ENCODE results near the gene ZNF576. TPM values are rescaled to one million over a fixed set of nuclear protein-coding genes. Genes with fewer than 3 reads are reported as not detected.
"Not testable (repeated sequence)": the region's sequence is repeated elsewhere in the genome, so short reads cannot be mapped to it uniquely, and the experiment has no call there.

The ZNF576 gene
- total and polyA plus RNA-seq, 2 of the 4 experiments (the other 2 are of a cell fraction), result 13.8 to 19.5 TPM

DNA sequence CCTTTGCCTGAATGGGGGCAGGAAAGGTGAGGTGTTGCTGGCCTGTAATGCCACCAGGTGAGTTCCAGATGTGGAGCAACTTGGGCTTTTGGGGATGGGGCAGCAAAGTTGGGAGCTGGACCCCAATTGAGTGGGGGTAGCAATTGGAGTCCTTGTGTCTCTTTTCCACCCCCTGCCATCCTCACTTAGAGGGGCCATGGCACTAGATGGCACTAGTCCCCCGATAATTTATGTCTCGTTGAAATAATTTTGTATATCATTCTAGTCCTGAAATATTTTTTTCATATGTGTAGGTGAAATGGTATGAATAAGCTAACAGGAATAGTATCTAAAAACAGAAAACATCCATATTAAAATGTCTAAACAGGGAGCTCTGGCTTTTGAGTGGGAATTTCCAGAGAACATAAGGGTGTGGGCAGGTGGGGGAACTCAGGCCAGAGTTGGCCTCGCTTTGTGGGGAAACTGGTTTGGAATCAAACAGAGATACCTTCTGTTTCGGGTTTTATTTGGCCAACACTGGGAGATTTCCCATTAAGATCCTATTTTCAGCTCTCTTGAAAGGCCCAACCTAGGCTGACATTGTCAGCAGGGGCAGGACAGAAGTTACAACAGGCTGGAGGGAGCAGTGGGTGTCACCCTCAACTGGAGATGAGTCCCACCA is 3.4 kb downstream of the ZNF576 start:
- TF ChIP-seq, protein P1, sequence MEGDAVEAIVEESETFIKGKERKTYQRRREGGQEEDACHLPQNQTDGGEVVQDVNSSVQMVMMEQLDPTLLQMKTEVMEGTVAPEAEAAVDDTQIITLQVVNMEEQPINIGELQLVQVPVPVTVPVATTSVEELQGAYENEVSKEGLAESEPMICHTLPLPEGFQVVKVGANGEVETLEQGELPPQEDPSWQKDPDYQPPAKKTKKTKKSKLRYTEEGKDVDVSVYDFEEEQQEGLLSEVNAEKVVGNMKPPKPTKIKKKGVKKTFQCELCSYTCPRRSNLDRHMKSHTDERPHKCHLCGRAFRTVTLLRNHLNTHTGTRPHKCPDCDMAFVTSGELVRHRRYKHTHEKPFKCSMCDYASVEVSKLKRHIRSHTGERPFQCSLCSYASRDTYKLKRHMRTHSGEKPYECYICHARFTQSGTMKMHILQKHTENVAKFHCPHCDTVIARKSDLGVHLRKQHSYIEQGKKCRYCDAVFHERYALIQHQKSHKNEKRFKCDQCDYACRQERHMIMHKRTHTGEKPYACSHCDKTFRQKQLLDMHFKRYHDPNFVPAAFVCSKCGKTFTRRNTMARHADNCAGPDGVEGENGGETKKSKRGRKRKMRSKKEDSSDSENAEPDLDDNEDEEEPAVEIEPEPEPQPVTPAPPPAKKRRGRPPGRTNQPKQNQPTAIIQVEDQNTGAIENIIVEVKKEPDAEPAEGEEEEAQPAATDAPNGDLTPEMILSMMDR (conservative IDR thresholded peaks at IDR 0.05; ENCODE audit: low read depth, low read length), result no peak
- TF ChIP-seq MAZ (IDR thresholded peaks at IDR 0.05; ENCODE audit: borderline replicate concordance, low read depth, low read length) (no peak), CHD1 (IDR thresholded peaks at IDR 0.05; ENCODE audit: low read depth, low read length) (no peak), MXI1 (IDR thresholded peaks at IDR 0.05; ENCODE audit: borderline replicate concordance, low read depth, low read length) (no peak), CEBPB (IDR thresholded peaks at IDR 0.05; ENCODE audit: low read depth, low read length) (no peak), RCOR1 (IDR thresholded peaks at IDR 0.05; ENCODE audit: insufficient replicate concordance, low read length) (no peak)
- in situ Hi-C loops (cut with MboI; ENCODE audit: low sequenced_read_pairs), result no loop called here
- no peak overlapping the region for H4K8ac ChIP-seq (ENCODE audit: low read depth in 2 of 2, low read length in 2 of 2)
- 100% methylated on average over 2 of the region's 4 CpGs; no CpG with 5 or more reads in 1 of the 2 experiments for WGBS, 2 experiments (ENCODE audit: extremely low coverage in 2 of 2, insufficient read length in 1 of 2)
- no peak overlapping the region for H3K14ac ChIP-seq (replicated peaks; ENCODE audit: low read depth, low read length)
- H4K5ac ChIP-seq (ENCODE audit: low read depth, low read length), result no peak overlapping the region
- H2AFZ ChIP-seq (replicated peaks; ENCODE audit: low read length, poor library complexity), result no peak overlapping the region
- H3K27me3 ChIP-seq (ENCODE audit: control insufficient read depth, insufficient read depth, low read length), result no peaks in the 10 kb centered on the region
- no TSS peak for BruUV-seq (replicated peaks)
- POLR2A ChIA-PET (ENCODE audit: unreplicated experiment), result no interaction called here
- H3K79me1 ChIP-seq (ENCODE audit: low read depth in 1 of 2, low read length in 2 of 2), result peaks cover 24 to 46% of the 10 kb centered on the region in 2 experiments; a peak in 3 of 4 replicates
- no peak for ATAC-seq (ENCODE audit: low read depth)
- no peak overlapping the region for H3K27ac ChIP-seq (ENCODE audit: insufficient read depth, low read length)
- intact Hi-C loops (cut with micrococcal nuclease), result no loop called here
- H3K9me1 ChIP-seq (ENCODE audit: insufficient read depth, low read length), result no peaks in the 10 kb centered on the region
- H2AK5ac ChIP-seq (ENCODE audit: low read depth, low read length), result no peak overlapping the region
- no peak overlapping the region for H3K18ac ChIP-seq (ENCODE audit: low read depth, low read length)
- no peaks in the 10 kb centered on the region for H4K20me1 ChIP-seq (ENCODE audit: insufficient read depth, low read length)
- DNase-seq, result no peak
- H2BK5ac ChIP-seq (ENCODE audit: low read depth, low read length, poor library complexity, severe bottlenecking), result no peak overlapping the region
- H3K56ac ChIP-seq (ENCODE audit: extremely low read depth, insufficient read depth, low read length), result no peak overlapping the region
- no peak overlapping the region for H2BK120ac ChIP-seq (ENCODE audit: low read depth, low read length)
- no peak overlapping the region for H3K23ac ChIP-seq (ENCODE audit: low read depth, low read length)
- peaks cover 7% of the 10 kb centered on the region; the same call in 1 of the 2 replicates for H3K4me1 ChIP-seq (ENCODE audit: control insufficient read depth, insufficient read depth, low read length)
- no peaks in the 10 kb centered on the region for H3K9me3 ChIP-seq (ENCODE audit: control insufficient read depth, insufficient read depth, low read length)
- H3K9ac ChIP-seq (ENCODE audit: low read depth, low read length), result no peak overlapping the region; the same call in 1 of the 2 replicates
- H4K91ac ChIP-seq (ENCODE audit: insufficient read depth, low read depth, low read length), result no peak overlapping the region
- H3K4me3 ChIP-seq (ENCODE audit: insufficient read depth, low read depth, low read length), result no peak overlapping the region
- CTCF ChIA-PET, result no interaction called here
- no peak overlapping the region for H3K4ac ChIP-seq (ENCODE audit: low read depth, low read length)
- no peak overlapping the region for H2BK15ac ChIP-seq (ENCODE audit: low read depth, low read length)
- peaks cover 12% of the 10 kb centered on the region for H3K36me3 ChIP-seq (ENCODE audit: control insufficient read depth, insufficient read depth, low read length)
- H2BK20ac ChIP-seq (ENCODE audit: low read depth, low read length), result no peak overlapping the region
- dilution Hi-C loops (cut with HindIII; ENCODE audit: low sequenced_read_pairs, unreplicated experiment), result no loop called here
- no peak overlapping the region for H3K4me2 ChIP-seq (ENCODE audit: low read depth, low read length)
- H2AK9ac ChIP-seq (replicated peaks; ENCODE audit: low read depth, low read length, poor library complexity), result no peak overlapping the region

- H3K4ac ChIP-seq (ENCODE audit: low read depth, low read length); H4K91ac ChIP-seq (ENCODE audit: insufficient read depth, low read depth, low read length); H3K9ac ChIP-seq (ENCODE audit: low read depth, low read length); H4K20me1 ChIP-seq (ENCODE audit: insufficient read depth, low read length); DNase-seq; H3K4me1 ChIP-seq (ENCODE audit: control insufficient read depth, insufficient read depth, low read length); H3K9me1 ChIP-seq (ENCODE audit: insufficient read depth, low read length); H3K56ac ChIP-seq (ENCODE audit: extremely low read depth, insufficient read depth, low read length); in situ Hi-C loops (cut with MboI; ENCODE audit: low sequenced_read_pairs); H3K23ac ChIP-seq (ENCODE audit: low read depth, low read length); H3K14ac ChIP-seq (replicated peaks; ENCODE audit: low read depth, low read length); dilution Hi-C loops (cut with HindIII; ENCODE audit: low sequenced_read_pairs, unreplicated experiment); H3K4me3 ChIP-seq (ENCODE audit: insufficient read depth, low read depth, low read length); intact Hi-C loops (cut with micrococcal nuclease); H2AFZ ChIP-seq (replicated peaks; ENCODE audit: low read length, poor library complexity); ATAC-seq (ENCODE audit: low read depth); H2AK5ac ChIP-seq (ENCODE audit: low read depth, low read length); H2BK15ac ChIP-seq (ENCODE audit: low read depth, low read length); H3K18ac ChIP-seq (ENCODE audit: low read depth, low read length); H2BK20ac ChIP-seq (ENCODE audit: low read depth, low read length); H4K5ac ChIP-seq (ENCODE audit: low read depth, low read length); H2AK9ac ChIP-seq (replicated peaks; ENCODE audit: low read depth, low read length, poor library complexity); H2BK120ac ChIP-seq (ENCODE audit: low read depth, low read length); H4K8ac ChIP-seq (ENCODE audit: low read depth in 2 of 2, low read length in 2 of 2); H3K27me3 ChIP-seq (ENCODE audit: control insufficient read depth, insufficient read depth, low read length); CTCF ChIA-PET; H3K4me2 ChIP-seq (ENCODE audit: low read depth, low read length); H2BK5ac ChIP-seq (ENCODE audit: low read depth, low read length, poor library complexity, severe bottlenecking); BruUV-seq (replicated peaks); H3K27ac ChIP-seq (ENCODE audit: insufficient read depth, low read length); H3K9me3 ChIP-seq (ENCODE audit: control insufficient read depth, insufficient read depth, low read length); POLR2A ChIA-PET (ENCODE audit: unreplicated experiment): not testable (repeated sequence)
- no CpG with 5 or more reads among the region's 5 CpGs for WGBS, 2 experiments (ENCODE audit: extremely low coverage in 2 of 2, insufficient read length in 1 of 2)
- peaks cover 12% of the 10 kb centered on the region for H3K36me3 ChIP-seq (ENCODE audit: control insufficient read depth, insufficient read depth, low read length)
- H3K79me1 ChIP-seq (ENCODE audit: low read depth in 1 of 2, low read length in 2 of 2), result peaks cover 24 to 42% of the 10 kb centered on the region in 2 experiments
Measured at GRCh38 chr19:43600326-43600725, 3.9 kb downstream of the ZNF576 start.

Measured in IMR-90 (cell line).